ENCODE results near the gene CPM. TPM values are rescaled to one million over a fixed set of nuclear protein-coding genes. Genes with fewer than 3 reads are reported as not detected.
A peak's percentile ranks its signal among the peaks of the same experiment; 100 is the strongest.

CPM gene
- 0.21 and 1.0 TPM in 2 replicates for total RNA-seq
- long read RNA-seq, full-length matches to known transcripts = 1 of 2 reads
- long read RNA-seq, partial matches to known transcripts = 0 of 2 reads
- long read RNA-seq, other reads (novel, unspliced or antisense) = 1 of 2 reads

DNA sequence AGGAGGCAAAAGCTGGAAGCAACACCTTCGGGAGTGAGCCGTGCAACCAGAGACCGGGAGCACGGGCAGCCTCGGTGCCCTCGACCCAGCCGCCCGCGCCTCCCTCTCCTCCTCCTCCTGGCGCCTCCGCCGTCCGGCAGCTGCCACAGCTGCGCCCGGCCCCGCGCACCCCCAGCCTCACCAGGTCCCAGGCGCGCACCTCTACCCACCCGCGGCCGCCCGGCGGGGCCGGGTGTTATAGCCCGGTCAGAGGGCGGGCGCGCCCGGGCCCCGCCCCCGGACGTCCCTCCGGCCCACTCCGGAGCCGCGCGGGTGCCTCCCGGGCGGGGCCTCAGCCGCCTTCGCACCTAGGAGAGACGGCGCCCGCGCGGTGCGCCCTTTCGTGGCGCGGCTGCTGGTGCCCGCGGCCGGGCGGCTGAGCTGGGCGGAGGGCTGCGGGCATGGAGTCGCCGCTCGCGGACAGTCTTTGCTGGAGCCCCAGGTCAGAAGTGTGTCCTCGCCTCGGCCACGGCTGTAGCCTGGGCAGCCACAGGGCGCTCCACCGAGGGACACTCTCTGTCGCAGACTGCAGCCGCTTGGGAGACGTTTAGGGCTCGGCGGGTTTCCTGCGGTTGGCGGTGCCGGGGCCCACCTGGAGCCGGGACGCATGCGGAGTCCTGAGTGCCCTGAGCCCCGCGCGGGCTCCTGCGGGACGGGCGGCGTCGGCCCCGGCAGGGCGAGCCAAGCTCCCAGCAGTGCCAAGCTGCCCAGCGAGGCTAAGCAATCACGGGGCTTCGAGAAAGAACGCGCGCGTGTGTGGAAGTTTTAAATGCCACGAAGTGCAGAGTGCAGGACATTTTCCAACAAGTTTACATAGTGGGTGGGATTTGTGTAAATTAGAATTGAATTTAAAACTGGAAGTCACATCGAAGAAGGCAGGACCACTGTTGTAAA, at the start of gene CPM:
TSS of gene CPM (minus strand) at position 211 of the 933 bp plus-strand sequence. CDS start 334 bp downstream, outside the sequence.
- peaks cover 39% of the 10 kb centered on the region for H3K27me3 Mint-ChIP-seq (ENCODE audit: unreplicated experiment)
- peak within 1 kb of the TSS; percentile 70 for H3K4me3 Mint-ChIP-seq (ENCODE audit: unreplicated experiment)
- DNase-seq (ENCODE audit: extremely low spot score, unreplicated experiment) = no peak
- H3K27ac Mint-ChIP-seq (ENCODE audit: unreplicated experiment) = no peak within 1 kb of the TSS
- peaks cover 6% of the 10 kb centered on the region for H3K4me1 Mint-ChIP-seq (ENCODE audit: unreplicated experiment)
- TF ChIP-seq, protein P1, sequence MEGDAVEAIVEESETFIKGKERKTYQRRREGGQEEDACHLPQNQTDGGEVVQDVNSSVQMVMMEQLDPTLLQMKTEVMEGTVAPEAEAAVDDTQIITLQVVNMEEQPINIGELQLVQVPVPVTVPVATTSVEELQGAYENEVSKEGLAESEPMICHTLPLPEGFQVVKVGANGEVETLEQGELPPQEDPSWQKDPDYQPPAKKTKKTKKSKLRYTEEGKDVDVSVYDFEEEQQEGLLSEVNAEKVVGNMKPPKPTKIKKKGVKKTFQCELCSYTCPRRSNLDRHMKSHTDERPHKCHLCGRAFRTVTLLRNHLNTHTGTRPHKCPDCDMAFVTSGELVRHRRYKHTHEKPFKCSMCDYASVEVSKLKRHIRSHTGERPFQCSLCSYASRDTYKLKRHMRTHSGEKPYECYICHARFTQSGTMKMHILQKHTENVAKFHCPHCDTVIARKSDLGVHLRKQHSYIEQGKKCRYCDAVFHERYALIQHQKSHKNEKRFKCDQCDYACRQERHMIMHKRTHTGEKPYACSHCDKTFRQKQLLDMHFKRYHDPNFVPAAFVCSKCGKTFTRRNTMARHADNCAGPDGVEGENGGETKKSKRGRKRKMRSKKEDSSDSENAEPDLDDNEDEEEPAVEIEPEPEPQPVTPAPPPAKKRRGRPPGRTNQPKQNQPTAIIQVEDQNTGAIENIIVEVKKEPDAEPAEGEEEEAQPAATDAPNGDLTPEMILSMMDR (IDR thresholded peaks at IDR 0.05) = no peak
- H3K9me3 Mint-ChIP-seq (ENCODE audit: unreplicated experiment) = no peaks in the 10 kb centered on the region
- no peaks in the 10 kb centered on the region for H3K36me3 Mint-ChIP-seq (ENCODE audit: unreplicated experiment)

DNA sequence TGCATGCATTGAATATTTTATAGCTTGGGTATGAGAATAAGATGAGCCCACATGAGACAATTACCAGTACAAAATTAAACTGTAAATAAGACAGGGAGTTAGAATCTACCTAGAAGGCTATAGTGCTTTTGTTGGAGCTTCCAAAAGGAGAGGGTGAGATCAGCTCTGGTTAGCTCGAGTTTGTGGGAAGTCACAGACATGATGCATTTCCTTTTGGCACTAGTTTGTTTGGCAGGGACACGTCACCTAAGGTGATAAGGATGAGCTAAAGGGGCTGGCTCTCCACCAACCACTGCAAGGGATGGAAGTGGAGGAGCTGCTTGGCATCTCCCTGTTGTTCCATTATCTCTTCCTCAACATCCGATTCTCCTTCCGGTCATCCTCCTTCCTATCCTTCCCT, 48.5 kb upstream of the CPM start:
- Mint-ChIP-seq H3K36me3 (ENCODE audit: unreplicated experiment) (no peaks in the 10 kb centered on the region), H3K27me3 (ENCODE audit: unreplicated experiment) (peaks cover 6% of the 10 kb centered on the region), H3K9me3 (ENCODE audit: unreplicated experiment) (peaks cover 7% of the 10 kb centered on the region), H3K4me1 (ENCODE audit: unreplicated experiment) (no peaks in the 10 kb centered on the region), H3K27ac (ENCODE audit: unreplicated experiment) (no peak overlapping the region), H3K4me3 (ENCODE audit: unreplicated experiment) (no peak overlapping the region)
- TF ChIP-seq, protein P1 (IDR thresholded peaks at IDR 0.05) = no peak
- no peak for DNase-seq (ENCODE audit: extremely low spot score, unreplicated experiment)

DNA sequence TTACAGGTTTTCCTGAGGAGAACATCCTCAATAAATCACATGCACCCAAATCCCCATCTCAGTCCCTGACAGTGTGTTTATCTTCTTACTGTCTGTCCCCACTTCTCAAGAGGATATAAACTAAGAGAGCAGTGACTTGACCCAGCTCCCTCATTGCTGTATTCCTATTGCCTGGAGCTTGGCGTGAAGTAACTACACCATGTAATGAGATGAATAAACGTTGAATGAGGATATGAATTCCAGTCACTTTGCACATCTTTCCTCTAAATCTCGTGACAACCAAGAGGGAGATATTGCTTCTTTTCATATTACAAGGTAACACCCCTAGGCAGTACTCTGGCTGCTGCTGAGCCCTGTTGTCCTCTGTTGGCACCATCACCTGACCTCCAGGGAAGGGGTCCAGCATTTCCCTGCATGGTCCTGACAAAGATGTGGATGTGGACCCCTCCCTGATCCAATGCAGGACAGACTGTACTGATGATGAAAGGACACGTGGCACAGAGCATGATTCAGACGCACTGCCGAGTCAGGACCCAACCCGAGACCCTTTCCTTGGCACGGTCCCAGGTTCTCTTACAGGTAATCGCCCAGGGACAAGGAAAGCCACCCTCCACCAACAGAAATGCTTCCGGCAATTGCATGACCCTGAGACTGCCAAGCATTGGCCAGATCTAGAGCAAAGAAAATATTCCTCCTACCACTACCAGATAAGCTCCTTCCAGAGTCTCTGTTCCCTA, 47.7 kb upstream of the CPM start:
- Mint-ChIP-seq H3K27ac (ENCODE audit: unreplicated experiment) (no peak overlapping the region), H3K36me3 (ENCODE audit: unreplicated experiment) (no peaks in the 10 kb centered on the region), H3K27me3 (ENCODE audit: unreplicated experiment) (peaks cover 6% of the 10 kb centered on the region), H3K4me1 (ENCODE audit: unreplicated experiment) (no peaks in the 10 kb centered on the region), H3K9me3 (ENCODE audit: unreplicated experiment) (peaks cover 7% of the 10 kb centered on the region), H3K4me3 (ENCODE audit: unreplicated experiment) (no peak overlapping the region)
- DNase-seq (ENCODE audit: extremely low spot score, unreplicated experiment) = no peak
- TF ChIP-seq, protein P1 (IDR thresholded peaks at IDR 0.05) = no peak

DNA sequence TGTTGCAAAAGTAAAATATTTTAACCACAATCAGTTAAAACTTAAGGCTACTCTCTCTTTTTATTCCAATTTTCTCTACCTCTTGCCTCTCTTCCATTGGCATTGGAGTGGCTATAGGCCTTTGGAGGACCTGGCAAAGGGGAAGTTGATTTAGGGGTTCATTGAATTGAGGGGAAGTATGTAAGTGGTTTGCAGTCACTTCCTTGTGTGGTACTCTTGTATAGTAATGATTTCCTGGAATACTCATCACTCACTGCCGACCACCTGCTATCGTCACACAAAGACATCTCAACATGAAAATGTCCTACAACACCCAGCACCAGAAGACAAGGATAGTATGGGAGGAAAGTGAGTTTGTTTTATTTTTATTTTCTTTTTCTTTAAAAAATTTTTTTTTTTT, 45.7 kb upstream of the CPM start:
- peaks cover 7% of the 10 kb centered on the region for H3K9me3 Mint-ChIP-seq (ENCODE audit: unreplicated experiment)
- DNase-seq (ENCODE audit: extremely low spot score, unreplicated experiment) = no peak
- no peak overlapping the region for H3K27ac Mint-ChIP-seq (ENCODE audit: unreplicated experiment)
- TF ChIP-seq, protein P1 (IDR thresholded peaks at IDR 0.05) = no peak
- H3K27me3 Mint-ChIP-seq (ENCODE audit: unreplicated experiment) = peaks cover 6% of the 10 kb centered on the region
- no peaks in the 10 kb centered on the region for H3K36me3 Mint-ChIP-seq (ENCODE audit: unreplicated experiment)
- no peaks in the 10 kb centered on the region for H3K4me1 Mint-ChIP-seq (ENCODE audit: unreplicated experiment)
- no peak overlapping the region for H3K4me3 Mint-ChIP-seq (ENCODE audit: unreplicated experiment)

All from osteocyte (in vitro differentiated cells).